PC-9 (cell line): ENCODE results near the gene STYK1.

ENCODE experiments used
- CTCF ChIP-seq: fragments of 200-600 bp; sonication (generic); conservative IDR thresholded peaks from 2 replicates; pipeline ENCODE4 v1.6.1; 2017; ENCODE audit warnings: mixed run types, antibody characterized with exemption, mild to moderate bottlenecking, moderate library complexity
- EZH2 ChIP-seq: fragments of 200-600 bp; sonication (generic); IDR thresholded peaks from 2 replicates; pipeline ENCODE4 v1.8.0; 2017; ENCODE audit warnings: antibody characterized with exemption, low read depth

GRCh38 chr12:10700581-10700980, 26.7 kb upstream of the STYK1 start:
- TF ChIP-seq CTCF: no peak
- no peak for TF ChIP-seq EZH2
